ENCODE measurements around the gene LAYN. TPM values are rescaled to one million over a fixed set of nuclear protein-coding genes. Genes with fewer than 3 reads are reported as not detected.

LAYN gene
- total RNA-seq, 2 experiments from 2014 or later = 92.2 to 93.7 TPM

DNA sequence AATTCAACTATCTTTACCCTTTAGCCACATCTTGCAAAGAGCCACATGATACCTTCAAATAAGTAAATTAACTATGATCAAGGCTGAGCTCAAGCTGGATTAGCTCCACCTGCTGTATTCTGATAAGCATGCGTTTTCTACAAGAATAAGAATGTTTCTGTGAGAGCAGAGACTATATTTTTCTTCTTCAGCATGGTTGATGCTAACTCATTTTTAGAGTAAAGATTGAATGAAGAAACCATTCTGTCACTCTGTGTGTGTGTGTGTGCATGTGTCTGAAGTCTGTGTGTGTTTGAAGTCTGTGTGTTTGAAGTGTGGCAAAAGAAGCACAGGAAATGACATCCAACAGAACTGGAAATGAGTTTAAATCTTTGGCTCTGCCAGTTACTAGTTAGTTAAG lies 12.0 kb upstream of the LAYN start:
- CTCF ChIA-PET = interaction anchor here (0.8 kb wide), 1 partner anchor 74 kb away, joined by 3 read pairs; no protein-coding TSS in a partner anchor
- Mint-ChIP-seq H3K36me3 (ENCODE audit: low read depth) (no peaks in the 10 kb centered on the region), H3K27ac (peak overlapping the region; percentile 86), H3K4me1 (ENCODE audit: low read depth) (peaks cover 69% of the 10 kb centered on the region), H3K9me3 (no peaks in the 10 kb centered on the region), H3K27me3 (no peaks in the 10 kb centered on the region), H3K4me3 (no peak overlapping the region)
- POLR2A ChIA-PET = no interaction called here
- intact Hi-C loops (cut with micrococcal nuclease) = no loop called here
- ATAC-seq (peak; percentile 17), DNase-seq (peak; percentile 47)
- TF ChIP-seq, protein P1, sequence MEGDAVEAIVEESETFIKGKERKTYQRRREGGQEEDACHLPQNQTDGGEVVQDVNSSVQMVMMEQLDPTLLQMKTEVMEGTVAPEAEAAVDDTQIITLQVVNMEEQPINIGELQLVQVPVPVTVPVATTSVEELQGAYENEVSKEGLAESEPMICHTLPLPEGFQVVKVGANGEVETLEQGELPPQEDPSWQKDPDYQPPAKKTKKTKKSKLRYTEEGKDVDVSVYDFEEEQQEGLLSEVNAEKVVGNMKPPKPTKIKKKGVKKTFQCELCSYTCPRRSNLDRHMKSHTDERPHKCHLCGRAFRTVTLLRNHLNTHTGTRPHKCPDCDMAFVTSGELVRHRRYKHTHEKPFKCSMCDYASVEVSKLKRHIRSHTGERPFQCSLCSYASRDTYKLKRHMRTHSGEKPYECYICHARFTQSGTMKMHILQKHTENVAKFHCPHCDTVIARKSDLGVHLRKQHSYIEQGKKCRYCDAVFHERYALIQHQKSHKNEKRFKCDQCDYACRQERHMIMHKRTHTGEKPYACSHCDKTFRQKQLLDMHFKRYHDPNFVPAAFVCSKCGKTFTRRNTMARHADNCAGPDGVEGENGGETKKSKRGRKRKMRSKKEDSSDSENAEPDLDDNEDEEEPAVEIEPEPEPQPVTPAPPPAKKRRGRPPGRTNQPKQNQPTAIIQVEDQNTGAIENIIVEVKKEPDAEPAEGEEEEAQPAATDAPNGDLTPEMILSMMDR (IDR thresholded peaks at IDR 0.05) = no peak

DNA sequence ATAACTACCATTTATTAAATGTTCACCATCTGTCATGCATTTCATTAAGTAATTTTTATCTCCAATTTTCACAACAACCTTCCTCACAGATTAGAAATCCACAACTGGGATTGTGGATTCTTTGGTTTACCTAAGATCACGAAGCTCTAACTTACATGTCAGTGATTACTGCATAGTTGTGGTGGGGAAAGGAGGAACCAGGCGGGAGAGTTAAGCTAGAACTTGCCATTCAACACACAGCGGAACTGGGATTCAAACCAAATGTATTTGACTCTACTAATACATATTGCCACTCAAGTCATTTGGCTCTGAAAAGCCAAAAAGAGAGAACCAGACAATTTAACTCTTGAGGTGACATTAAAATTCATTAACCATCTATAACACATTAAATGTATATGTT lies 10.4 kb upstream of the LAYN start:
- Mint-ChIP-seq H3K36me3 (ENCODE audit: low read depth) (no peaks in the 10 kb centered on the region), H3K9me3 (no peaks in the 10 kb centered on the region), H3K27ac (peak overlapping the region; percentile 14), H3K4me3 (no peak overlapping the region), H3K27me3 (peaks cover 4% of the 10 kb centered on the region), H3K4me1 (ENCODE audit: low read depth) (peaks cover 67% of the 10 kb centered on the region)
- ATAC-seq (no peak), DNase-seq (no peak)
- ChIA-PET POLR2A (interaction anchor here (1.0 to 1.2 kb wide), 2 partner anchors 9 to 11 kb away, joined by 3 to 7 read pairs; no protein-coding TSS in a partner anchor), CTCF (interaction anchor here (1.5 to 2.7 kb wide), 2 partner anchors 17 to 75 kb away, joined by 3 to 12 read pairs; no protein-coding TSS in a partner anchor)
- intact Hi-C loops (cut with micrococcal nuclease) = loop anchor here (5.0 kb wide), 1 partner anchor 153 kb away; the partner anchor contains the start of gene POU2AF1
- TF ChIP-seq, protein P1 (IDR thresholded peaks at IDR 0.05) = no peak

DNA sequence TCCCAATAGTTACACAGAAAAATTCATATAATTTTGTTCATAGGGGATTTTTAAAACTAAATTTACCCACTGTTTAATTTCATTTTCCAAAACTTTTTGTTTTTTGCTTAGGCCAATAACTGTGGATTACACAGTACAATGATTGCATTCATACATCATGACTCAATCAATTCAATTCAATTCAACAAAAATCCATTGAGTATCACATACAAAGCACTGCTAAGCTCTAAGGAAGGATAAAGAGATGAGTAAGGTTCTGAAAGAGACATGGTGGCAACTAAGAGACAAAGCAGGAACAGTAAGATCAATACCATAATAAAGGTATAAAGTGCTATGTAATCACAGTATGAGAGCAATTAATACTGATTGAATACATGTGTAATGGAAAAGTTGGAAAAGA lies 9.4 kb upstream of the LAYN start:
- H3K4me1 Mint-ChIP-seq (ENCODE audit: low read depth) = peaks cover 60% of the 10 kb centered on the region
- POLR2A ChIA-PET = interaction anchor here (1.0 to 1.6 kb wide), 4 partner anchors 8 to 152 kb away, joined by 3 to 7 read pairs (median 3); partner anchors contain the start of gene LAYN
- CTCF ChIA-PET = interaction anchor here (1.1 to 2.7 kb wide), 7 partner anchors 9 to 339 kb away, joined by 3 to 12 read pairs (median 3); partner anchors contain the start of gene LAYN
- H3K27me3 Mint-ChIP-seq = peaks cover 4% of the 10 kb centered on the region
- no peaks in the 10 kb centered on the region for H3K36me3 Mint-ChIP-seq (ENCODE audit: low read depth)
- DNase-seq = no peak
- intact Hi-C loops (cut with micrococcal nuclease) = loop anchor here (5.0 kb wide), 1 partner anchor 154 kb away; the partner anchor contains the start of gene POU2AF1
- peak overlapping the region; percentile 46 for H3K4me3 Mint-ChIP-seq
- TF ChIP-seq, protein P1 (IDR thresholded peaks at IDR 0.05) = no peak
- H3K9me3 Mint-ChIP-seq = no peaks in the 10 kb centered on the region
- H3K27ac Mint-ChIP-seq = peak overlapping the region; percentile 64
- ATAC-seq = peak; percentile 19

DNA sequence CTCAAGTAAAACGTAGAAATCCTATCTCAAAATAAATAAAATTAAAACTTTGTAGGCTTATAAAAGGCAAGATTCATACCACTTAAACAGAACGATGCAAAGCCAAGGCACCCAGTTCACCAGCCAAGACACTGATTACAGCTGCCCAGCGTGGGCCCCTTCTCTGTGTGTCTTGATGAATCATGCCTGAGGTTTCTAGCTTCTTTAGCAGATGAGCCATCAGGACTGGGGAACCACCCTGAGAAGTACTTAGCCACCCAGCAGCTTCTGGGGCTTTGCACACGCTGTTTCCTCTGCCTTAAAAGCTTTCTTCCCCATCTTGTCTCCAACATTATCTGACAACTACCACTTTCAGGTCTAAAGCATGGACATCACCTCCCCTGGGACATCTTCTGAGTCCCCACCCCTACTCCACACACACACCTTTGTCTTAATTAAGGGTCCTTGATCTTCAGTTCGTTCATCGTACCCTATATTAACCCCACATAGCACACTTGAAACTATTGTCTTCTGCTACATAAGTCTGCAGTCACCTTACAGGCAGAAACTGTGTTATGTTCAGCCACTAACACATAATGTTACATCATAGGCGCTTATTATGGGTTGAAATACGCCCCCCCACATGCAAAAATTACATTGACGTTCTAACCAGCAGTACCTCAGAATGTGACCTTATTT lies 8.7 kb upstream of the LAYN start:
- Mint-ChIP-seq H3K27me3 (peaks cover 8% of the 10 kb centered on the region), H3K36me3 (ENCODE audit: low read depth) (no peaks in the 10 kb centered on the region), H3K9me3 (no peaks in the 10 kb centered on the region), H3K4me1 (ENCODE audit: low read depth) (peaks cover 58% of the 10 kb centered on the region), H3K4me3 (peak overlapping the region; percentile 57), H3K27ac (peak overlapping the region; percentile 98)
- DNase-seq (peak; percentile 92), ATAC-seq (peak; percentile 93)
- ChIA-PET CTCF (interaction anchor here (1.0 to 2.7 kb wide), 8 partner anchors 9 to 338 kb away, joined by 3 to 12 read pairs (median 3); partner anchors contain the start of gene LAYN), POLR2A (interaction anchor here (1.0 to 1.6 kb wide), 4 partner anchors 8 to 152 kb away, joined by 3 to 7 read pairs (median 3); partner anchors contain the start of gene LAYN)
- intact Hi-C loops (cut with micrococcal nuclease) = loop anchor here (5.0 kb wide), 1 partner anchor 155 kb away; the partner anchor contains the start of gene POU2AF1
- TF ChIP-seq, protein P1 (IDR thresholded peaks at IDR 0.05) = no peak

Data from activated CD8-positive, alpha-beta T cell treated with anti-CD3 and anti-CD28 coated beads for 36 hours (primary cell).